CD4-positive, alpha-beta T cell (primary cell): ENCODE data around the gene PIK3C3. TPM values are rescaled to one million over a fixed set of nuclear protein-coding genes. Genes with fewer than 3 reads are reported as not detected.

Experiments
- ATAC-seq: fragments of 200-7000 bp; cut with Tn5 transposase; one replicate; pipeline ENCODE4 v1.10.0; 2022; ENCODE audit warnings: mild to moderate bottlenecking; ENCODE audit not compliant: poor library complexity
- CTCF ChIA-PET: fragments of 350-600 bp; sonication (Branson Sonifier 250); formaldehyde crosslinking; loops from one replicate; lab custom pipeline; 2021; ENCODE audit warnings: antibody characterized with exemption, inconsistent platforms; lab: Charles Lee
- POLR2A ChIA-PET: fragments of 350-600 bp; sonication (Branson Sonifier 250); formaldehyde crosslinking; loops from one replicate; lab custom pipeline; 2021; ENCODE audit warnings: antibody characterized with exemption, inconsistent platforms; lab: Charles Lee
- DNase-seq, 14 experiments: peaks; one replicate each; pipeline ENCODE4 v3.0.0-alpha.2; 2013 to 2020; ENCODE audit warnings: mixed read lengths in 2 of 14
- H3K27ac ChIP-seq, 2 donors: one replicate each; pipeline versions ENCODE4 v1.5.1 to v1.7.0; 2013; ENCODE audit warnings: low read length in 2 of 2, low read depth in 1 of 2, mild to moderate bottlenecking in 1 of 2
- H3K27me3 ChIP-seq, 2 experiments: 1 replicate in 1 of 2; 2 replicates in 1 of 2; pipeline versions ENCODE4 v1.6.1 to v1.7.0; 2013; ENCODE audit warnings: low read length in 2 of 2, control low read depth in 1 of 2, mild to moderate bottlenecking in 1 of 2, moderate library complexity in 1 of 2; ENCODE audit not compliant: insufficient read depth in 2 of 2, control insufficient read depth in 1 of 2
- H3K36me3 ChIP-seq: one replicate; pipeline ENCODE4 v1.6.1; 2013; ENCODE audit warnings: low read length, control low read depth; ENCODE audit not compliant: insufficient read depth
- H3K4me1 ChIP-seq: one replicate; pipeline ENCODE4 v1.6.1; 2013; ENCODE audit warnings: low read length, control low read depth; ENCODE audit not compliant: insufficient read depth
- H3K4me3 ChIP-seq: one replicate; pipeline ENCODE4 v1.5.1; 2013; ENCODE audit warnings: mild to moderate bottlenecking, low read length, moderate library complexity
- H3K9me3 ChIP-seq, 2 experiments: 1 replicate in 1 of 2; 2 replicates in 1 of 2; pipeline versions ENCODE4 v1.6.1 to v1.7.0; 2013; ENCODE audit warnings: low read length in 2 of 2, mild to moderate bottlenecking in 2 of 2, control low read depth in 1 of 2, moderate library complexity in 1 of 2; ENCODE audit not compliant: control insufficient read depth in 1 of 2, insufficient read depth in 1 of 2
- H3K27ac Mint-ChIP-seq: one replicate; pipeline ENCODE4 v1.8.0; 2020; ENCODE audit warnings: mixed read lengths
- H3K27me3 Mint-ChIP-seq: one replicate; pipeline ENCODE4 v1.8.0; 2021; ENCODE audit warnings: mixed read lengths
- H3K36me3 Mint-ChIP-seq: one replicate; pipeline ENCODE4 v1.8.0; 2021; ENCODE audit warnings: low read depth, mixed read lengths
- H3K4me1 Mint-ChIP-seq: one replicate; pipeline ENCODE4 v1.8.0; 2021; ENCODE audit warnings: low read depth, mixed read lengths
- H3K4me3 Mint-ChIP-seq: one replicate; pipeline ENCODE4 v1.8.0; 2020; ENCODE audit warnings: mild to moderate bottlenecking, mixed read lengths
- H3K9me3 Mint-ChIP-seq: one replicate; pipeline ENCODE4 v1.8.0; 2020; ENCODE audit warnings: mixed read lengths
- intact Hi-C, 2 experiments: fragments of 100-400 bp; cut with DNase I in 1 of 2; cut with micrococcal nuclease in 1 of 2; formaldehyde crosslinking; loops; one replicate each; pipeline versions ENCODE4 v1.15.1 to v1.9.0; 2023 to 2025; cut with DNase I, micrococcal nuclease
- total RNA-seq, 174 experiments: library from RNA in 2 of 174; stranded (reverse) in 2 of 174; gene quantifications; one replicate each; pipeline ENCODE4 v1.2.3 and lab custom pipeline; 2021 to 2026
- TF ChIP-seq, protein P1 (sequence below): fragments of 200-600 bp; IDR thresholded peaks from one replicate; pipeline ENCODE4 v1.8.0; 2022; ENCODE audit warnings: antibody characterized with exemption, mild to moderate bottlenecking

The PIK3C3 gene
- total RNA-seq, 2 experiments from 2014 or later: 33.5 to 34.2 TPM

DNA sequence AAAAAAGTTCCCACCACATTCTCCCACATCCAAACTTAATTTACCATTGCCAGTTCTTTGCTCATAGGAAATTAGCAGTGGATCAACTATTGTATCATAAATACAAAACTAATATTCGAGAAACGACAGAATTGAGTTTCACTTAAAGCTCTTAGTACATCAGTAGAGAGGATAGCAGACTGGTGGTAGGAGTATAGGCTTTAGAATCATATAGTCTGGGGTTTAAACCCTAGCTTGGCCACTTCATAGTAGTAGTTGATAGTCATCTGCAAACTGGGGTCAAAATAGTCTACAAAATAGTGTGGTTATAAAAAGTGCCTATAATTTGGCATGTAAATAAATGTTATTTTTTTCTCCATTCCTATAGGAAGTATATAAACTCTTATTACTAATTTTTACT, 30.9 kb downstream of the PIK3C3 start:
- H3K36me3 ChIP-seq: peaks cover 35% of the 10 kb centered on the region
- H3K4me3 Mint-ChIP-seq: no peak overlapping the region

DNA sequence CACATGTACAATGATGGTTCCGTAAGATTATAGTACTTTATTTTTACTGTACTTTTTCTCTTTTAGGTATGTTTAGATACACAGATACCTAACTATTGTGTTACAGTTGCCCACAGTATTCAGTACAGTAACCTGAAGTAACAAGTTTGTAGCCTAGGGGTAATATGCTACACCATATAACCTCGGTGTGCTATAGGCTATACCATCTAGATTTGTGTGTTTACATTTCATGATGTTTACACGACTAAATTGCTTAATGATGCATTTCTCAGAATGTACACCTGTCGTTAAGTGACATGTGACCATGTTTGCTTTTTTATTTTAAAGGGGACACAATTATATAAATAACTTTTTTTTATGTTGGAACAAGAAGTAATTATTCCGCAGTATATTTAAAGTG, 34.5 kb downstream of the PIK3C3 start:
- H3K36me3 Mint-ChIP-seq: peaks cover 79% of the 10 kb centered on the region
- H3K4me3 Mint-ChIP-seq: no peak overlapping the region
- H3K9me3 Mint-ChIP-seq: no peaks in the 10 kb centered on the region
- H3K27me3 Mint-ChIP-seq: no peaks in the 10 kb centered on the region
- H3K27ac Mint-ChIP-seq: no peak overlapping the region
- TF ChIP-seq, protein P1, sequence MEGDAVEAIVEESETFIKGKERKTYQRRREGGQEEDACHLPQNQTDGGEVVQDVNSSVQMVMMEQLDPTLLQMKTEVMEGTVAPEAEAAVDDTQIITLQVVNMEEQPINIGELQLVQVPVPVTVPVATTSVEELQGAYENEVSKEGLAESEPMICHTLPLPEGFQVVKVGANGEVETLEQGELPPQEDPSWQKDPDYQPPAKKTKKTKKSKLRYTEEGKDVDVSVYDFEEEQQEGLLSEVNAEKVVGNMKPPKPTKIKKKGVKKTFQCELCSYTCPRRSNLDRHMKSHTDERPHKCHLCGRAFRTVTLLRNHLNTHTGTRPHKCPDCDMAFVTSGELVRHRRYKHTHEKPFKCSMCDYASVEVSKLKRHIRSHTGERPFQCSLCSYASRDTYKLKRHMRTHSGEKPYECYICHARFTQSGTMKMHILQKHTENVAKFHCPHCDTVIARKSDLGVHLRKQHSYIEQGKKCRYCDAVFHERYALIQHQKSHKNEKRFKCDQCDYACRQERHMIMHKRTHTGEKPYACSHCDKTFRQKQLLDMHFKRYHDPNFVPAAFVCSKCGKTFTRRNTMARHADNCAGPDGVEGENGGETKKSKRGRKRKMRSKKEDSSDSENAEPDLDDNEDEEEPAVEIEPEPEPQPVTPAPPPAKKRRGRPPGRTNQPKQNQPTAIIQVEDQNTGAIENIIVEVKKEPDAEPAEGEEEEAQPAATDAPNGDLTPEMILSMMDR: no peak
- DNase-seq (no peak), ATAC-seq (no peak)
- no peak overlapping the region for H3K4me3 ChIP-seq
- intact Hi-C loops: no loop called here
- no peaks in the 10 kb centered on the region for H3K9me3 ChIP-seq
- no peaks in the 10 kb centered on the region for H3K4me1 Mint-ChIP-seq
- no peaks in the 10 kb centered on the region for H3K27me3 ChIP-seq
- H3K36me3 ChIP-seq: peaks cover 48% of the 10 kb centered on the region
- H3K4me1 ChIP-seq: no peaks in the 10 kb centered on the region
- H3K27ac ChIP-seq: no peak overlapping the region
- CTCF ChIA-PET: no interaction called here
- POLR2A ChIA-PET: no interaction called here

More for the DNA sequence above, 30.9 kb downstream of the PIK3C3 start:
- Histone ChIP-seq H3K27ac (no peak overlapping the region), H3K27me3 (no peaks in the 10 kb centered on the region), H3K4me1 (no peaks in the 10 kb centered on the region), H3K4me3 (no peak overlapping the region), H3K9me3 (no peaks in the 10 kb centered on the region)
- Mint-ChIP-seq H3K4me1 (peaks cover 24% of the 10 kb centered on the region), H3K27me3 (no peaks in the 10 kb centered on the region), H3K27ac (no peak overlapping the region), H3K36me3 (peaks cover 72% of the 10 kb centered on the region), H3K9me3 (no peaks in the 10 kb centered on the region)
- POLR2A ChIA-PET: no interaction called here
- intact Hi-C loops: no loop called here
- DNase-seq (no peak), ATAC-seq (no peak)
- TF ChIP-seq, protein P1: no peak
- CTCF ChIA-PET: interaction anchor here (0.9 kb wide), 1 partner anchor 15 kb away, joined by 4 read pairs; no protein-coding TSS in a partner anchor

DNA sequence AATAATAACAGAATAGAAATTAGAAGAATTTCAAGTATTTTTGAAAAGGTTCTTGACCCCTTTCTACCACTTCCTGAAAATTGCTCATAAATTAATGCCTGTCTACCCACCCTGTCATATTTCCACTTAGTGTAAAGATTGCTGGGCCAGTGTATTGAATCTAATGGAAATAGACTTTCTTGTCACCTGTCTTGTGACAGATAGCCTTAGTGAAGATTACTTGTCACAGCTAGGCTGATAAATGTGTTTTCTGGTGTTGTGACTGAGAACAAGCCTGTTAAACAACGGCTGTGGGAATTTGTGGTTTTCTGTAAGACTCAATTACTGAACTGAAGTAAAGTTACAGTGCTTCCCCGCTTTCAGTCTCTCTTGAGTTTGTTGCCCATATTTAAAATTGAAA, 37.0 kb downstream of the PIK3C3 start:
- no peak overlapping the region for H3K27ac Mint-ChIP-seq
- no peak overlapping the region for H3K27ac ChIP-seq

More for the DNA sequence above, 37.0 kb downstream of the PIK3C3 start:
- no peaks in the 10 kb centered on the region for H3K4me1 Mint-ChIP-seq
- H3K4me3 Mint-ChIP-seq: no peak overlapping the region
- DNase-seq: no peak
- CTCF ChIA-PET: interaction anchor here (1.0 kb wide), 1 partner anchor 36 kb away, joined by 3 read pairs; no protein-coding TSS in a partner anchor
- Histone ChIP-seq H3K9me3 (no peaks in the 10 kb centered on the region), H3K27me3 (no peaks in the 10 kb centered on the region), H3K36me3 (peaks cover 55% of the 10 kb centered on the region), H3K4me3 (no peak overlapping the region), H3K4me1 (no peaks in the 10 kb centered on the region)
- TF ChIP-seq, protein P1: no peak
- H3K36me3 Mint-ChIP-seq: peaks cover 81% of the 10 kb centered on the region
- ATAC-seq: no peak
- no peaks in the 10 kb centered on the region for H3K27me3 Mint-ChIP-seq
- POLR2A ChIA-PET: no interaction called here
- H3K9me3 Mint-ChIP-seq: no peaks in the 10 kb centered on the region
- intact Hi-C loops: no loop called here
